Measurements from ENCODE around the gene THTPA. TPM values are rescaled to one million over a fixed set of nuclear protein-coding genes. Genes with fewer than 3 reads are reported as not detected.
"Not testable (repeated sequence)": the region's sequence is repeated elsewhere in the genome, so short reads cannot be mapped to it uniquely, and the experiment has no call there.

THTPA gene
- total RNA-seq, 1 experiment from 2014 or later: 19.5 TPM

DNA sequence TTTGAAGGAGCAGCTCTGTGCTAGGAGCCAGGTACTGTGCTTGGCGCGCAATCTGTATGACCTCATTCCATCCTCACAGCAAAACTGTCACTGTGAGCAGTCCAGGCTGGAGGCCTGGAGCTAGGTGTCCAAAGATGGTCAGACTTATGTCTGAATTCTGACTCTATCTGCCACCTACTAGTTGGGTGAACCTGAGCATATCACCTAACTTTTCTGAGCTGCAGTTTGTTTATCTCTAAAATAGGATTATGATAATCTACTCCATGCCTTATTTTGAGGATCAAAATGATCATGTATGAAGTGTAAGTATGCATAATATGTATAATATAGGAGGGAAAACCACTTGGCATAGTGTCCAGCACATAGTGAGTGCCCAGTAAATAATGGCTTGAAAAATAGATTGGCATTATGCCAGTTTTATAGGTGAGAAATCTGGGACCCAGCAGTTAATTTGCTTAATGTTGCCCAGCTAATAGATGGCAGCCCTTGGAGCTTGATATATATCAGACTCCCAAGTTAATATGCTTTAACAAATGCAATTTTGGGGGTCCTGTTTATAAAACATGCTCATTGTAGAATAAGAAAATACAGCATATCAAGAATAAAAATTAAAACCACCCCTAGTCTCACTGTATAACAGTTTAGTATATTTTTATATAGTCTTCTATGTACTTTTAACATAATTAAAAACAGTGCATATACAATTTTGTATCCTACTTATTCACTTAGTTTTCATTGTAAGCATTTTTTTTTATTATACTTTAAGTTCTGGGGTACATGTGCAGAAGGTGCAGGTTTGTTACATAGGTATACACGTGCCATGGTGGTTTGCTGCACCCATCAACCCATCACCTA lies 27.1 kb downstream of the THTPA start:
- peak; percentile 86 for DNase-seq (ENCODE audit: low read depth)

DNA sequence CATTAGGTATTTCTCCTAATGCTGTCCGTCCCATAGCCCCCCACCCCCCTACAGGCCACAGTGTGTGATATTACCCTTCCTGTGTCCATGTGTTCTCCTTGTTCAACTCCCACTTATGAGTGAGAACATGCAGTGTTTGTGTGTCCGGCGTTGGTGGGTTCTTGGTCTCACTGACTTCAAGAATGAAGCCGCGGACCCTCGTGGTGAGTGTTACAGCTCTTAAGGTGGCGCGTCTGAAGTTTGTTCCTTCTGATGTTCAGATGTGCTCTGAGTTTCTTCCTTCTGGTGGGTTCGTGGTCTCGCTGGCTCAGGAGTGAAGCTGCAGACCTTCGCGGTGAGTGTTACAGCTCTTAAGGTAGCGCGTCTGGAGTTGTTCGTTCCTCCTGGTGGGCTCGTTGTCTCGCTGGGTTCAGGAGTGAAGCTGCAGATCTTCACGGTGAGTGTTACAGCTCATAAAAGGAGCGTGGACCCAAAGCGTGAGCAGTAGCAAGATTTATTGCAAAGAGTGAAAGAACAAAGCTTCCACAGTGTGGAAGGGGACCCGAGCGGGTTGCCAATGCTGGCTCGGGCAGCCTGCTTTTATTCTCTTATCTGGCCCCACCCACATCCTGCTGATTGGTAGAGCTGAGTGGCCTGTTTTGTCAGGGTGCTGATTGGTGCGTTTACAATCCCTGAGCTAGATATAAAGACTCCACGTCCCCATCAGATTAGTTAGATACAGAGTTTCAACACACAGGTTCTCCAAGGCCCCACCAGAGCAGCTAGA lies 27.9 kb downstream of the THTPA start:
- DNase-seq (ENCODE audit: low read depth): peak; percentile 93

DNA sequence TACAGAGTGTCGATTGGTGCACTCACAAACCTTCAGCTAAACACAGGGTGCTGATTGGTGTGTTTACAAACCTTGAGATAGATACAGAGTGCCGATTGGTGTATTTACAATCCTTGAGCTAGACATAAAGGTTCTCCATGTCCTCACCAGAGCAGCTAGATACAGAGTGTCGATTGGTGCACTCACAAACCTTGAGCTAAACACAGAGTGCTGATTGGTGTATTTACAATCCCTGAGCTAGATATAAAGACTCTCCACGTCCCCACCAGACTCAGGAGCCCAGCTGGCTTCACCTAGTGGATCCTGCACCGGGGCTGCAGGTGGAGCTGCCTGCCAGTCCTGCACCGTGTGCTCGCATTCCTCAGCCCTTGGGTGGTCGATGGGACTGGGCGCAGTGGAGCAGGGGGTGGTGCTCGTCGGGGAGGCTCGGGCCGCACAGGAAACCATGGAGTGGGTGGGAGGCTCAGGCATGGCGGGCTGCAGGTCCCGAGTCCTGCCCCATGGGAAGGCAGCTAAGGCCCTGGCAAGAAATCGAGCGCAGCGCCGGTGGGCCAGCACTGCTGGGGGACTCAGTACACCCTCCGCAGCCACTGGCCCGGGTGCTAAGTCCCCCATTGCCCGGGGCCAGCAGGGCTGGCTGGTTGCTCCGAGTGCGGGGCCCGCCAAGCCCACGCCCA lies 28.6 kb downstream of the THTPA start:
- DNase-seq (ENCODE audit: low read depth): not testable (repeated sequence)

DNA sequence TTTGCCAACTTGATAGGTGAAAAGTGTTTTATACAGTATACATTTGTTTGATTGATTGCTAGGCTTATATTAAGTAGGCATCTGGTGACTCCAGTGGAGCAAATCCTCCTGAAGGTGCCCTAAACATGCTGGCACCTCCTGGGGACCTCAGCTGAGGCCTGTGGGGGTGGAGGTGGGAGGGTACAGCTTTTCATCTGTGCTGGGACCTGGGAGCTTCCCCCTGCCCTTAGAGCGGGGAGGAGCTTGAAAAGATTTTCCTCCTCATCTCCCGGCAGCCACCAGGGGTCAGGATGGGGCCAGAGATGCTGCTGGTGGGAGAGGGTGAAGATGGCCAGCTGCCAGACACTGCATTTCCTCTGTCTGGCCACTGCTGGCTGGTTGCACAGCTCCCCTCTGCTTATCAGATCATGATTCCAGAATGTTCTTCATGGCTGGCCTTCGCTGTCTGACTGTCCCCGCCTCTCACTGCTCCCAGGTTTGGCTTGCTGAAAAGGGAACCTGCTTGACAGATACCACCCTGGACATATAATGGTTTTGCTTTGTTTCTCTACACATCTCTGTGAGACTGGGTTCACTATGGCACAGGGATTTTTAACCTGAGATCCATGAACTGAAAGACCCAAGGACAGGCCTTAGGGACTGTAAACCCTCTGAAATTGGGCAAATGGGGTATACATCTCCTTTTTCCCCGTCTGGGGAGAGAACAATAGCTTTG lies 33.0 kb downstream of the THTPA start:
- peak; percentile 90 for DNase-seq (ENCODE audit: low read depth)

DNA sequence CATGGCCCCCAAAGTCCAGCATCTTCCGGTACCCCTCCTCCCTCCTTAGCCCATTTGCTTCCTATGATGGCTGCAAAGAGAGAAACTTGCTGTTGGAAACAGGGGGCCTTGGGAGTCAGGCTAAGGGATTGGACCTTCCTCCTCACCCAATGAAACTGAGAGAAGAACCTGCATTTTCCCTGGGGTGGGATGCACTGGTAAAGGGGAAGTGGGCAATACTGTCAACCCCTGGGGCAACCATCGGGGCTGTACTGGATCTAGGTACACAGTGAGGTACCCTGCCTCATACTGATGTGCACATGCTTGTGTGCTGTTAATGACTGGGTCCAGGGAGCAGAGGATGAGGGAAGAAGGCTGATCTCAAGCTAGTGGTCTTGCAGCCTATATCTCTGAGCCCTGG lies 33.5 kb downstream of the THTPA start:
- no peak for DNase-seq (ENCODE audit: low read depth)

DNA sequence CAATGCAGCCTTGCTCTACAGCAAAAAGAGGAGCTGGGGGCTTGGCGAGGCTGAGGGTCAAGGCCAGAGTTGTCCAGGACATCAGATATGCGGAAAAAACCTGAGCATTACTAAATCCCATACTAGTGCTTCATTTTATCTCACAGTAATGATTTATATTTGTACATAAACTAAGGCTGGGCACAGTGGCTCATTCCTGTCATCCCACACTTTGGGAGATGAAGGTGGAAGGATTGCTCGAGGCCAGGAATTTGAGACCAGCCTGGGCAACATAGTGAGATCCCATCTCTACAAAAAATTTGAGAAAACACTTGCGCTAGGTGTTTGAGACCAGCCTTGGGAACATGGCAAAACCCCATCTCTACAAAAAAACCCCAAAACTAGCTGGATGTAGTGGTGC lies 34.1 kb downstream of the THTPA start:
- DNase-seq (ENCODE audit: low read depth): no peak

DNA sequence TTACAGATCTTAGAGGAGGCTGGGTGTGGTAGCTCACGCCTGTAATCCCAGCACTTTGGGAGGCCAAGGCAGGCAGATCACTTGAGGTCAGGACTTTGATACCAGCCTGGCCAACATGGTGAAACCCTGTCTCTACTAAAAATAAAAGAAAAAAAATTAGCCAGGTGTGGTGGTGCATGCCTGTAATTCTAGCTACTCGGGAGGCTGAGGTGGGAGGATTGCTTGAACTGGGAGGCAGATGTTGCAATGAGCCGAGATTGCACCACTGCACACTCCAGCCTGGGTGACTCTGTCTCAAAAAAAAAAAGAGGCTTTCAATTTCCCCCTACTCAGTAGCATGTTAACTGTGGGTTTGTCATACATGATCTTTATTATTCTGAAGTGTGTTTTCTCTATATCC lies 38.1 kb downstream of the THTPA start:
- DNase-seq (ENCODE audit: low read depth): not testable (repeated sequence)

DNA sequence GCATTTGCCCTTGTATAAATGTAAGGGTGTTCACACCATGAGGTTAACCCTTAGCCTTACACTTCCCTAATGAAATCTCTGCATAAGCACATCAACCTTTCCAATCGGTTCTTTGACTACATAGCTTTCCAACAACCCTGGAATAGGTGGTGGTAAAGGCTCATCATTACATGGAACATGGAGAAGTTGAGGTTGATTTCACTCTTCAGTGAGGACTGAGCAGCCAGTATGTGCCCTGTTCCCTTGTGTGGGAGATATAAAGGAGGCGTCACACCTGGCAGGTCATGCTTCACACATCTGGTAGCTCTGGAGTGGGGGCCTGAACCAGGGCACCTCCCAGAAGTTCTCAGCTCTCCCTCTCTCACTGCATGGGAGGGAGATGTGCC lies 44.2 kb downstream of the THTPA start:
- no peak for DNase-seq (ENCODE audit: low read depth)

DNA sequence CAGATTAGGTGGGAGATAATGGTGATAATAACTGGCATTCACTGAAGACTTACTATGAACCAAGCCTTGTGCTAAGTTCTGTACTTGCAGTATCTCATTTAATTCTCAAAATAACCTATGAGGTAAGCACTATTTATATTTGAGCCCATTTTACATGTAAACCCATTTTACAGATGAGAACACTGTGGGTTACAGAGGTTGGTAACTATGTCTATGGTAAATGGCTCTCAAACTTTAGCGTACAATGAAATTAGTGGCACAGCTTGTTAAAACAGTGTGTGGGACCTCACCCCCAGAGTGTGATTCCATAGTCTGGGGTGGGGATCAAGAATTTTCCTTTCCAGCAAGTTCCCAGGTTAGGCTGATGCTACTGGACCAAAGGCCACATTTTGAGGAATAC lies 44.7 kb downstream of the THTPA start:
- no peak for DNase-seq (ENCODE audit: low read depth)

DNA sequence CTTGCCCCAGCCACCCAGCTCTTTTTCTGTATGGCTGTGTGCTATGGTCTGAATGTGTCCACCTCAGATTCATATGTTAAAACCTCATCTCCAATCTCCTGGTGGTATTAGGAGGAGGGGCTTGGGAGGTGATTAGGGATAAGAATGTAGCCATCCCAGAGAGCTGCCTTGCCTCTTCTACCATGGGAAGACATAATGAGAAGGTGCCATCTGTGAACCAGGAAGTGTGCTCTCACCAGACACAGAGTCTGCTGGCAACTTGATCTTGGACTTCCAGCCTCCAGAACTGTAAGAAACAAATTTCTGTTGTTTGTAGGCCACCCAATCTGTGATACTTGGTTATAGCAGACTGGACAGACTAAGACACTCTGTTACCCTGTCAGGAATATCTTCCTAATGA lies 45.4 kb downstream of the THTPA start:
- DNase-seq (ENCODE audit: low read depth): no peak

DNA sequence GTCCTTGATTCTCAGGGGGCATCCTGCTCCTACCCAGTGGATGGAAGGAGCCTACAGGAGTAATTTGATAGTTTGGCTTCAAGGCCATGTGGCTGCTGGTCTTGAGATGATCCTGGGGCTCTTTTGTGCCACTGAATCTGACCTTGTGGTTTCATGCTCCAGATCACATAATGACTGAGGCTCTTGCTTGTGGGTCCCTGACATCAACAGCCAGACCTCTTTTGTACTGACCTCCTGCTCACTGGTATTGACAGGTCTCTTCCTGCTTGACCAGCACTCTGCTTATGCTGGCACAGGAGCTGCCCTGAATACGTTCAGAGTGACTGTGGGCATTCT lies 45.7 kb downstream of the THTPA start:
- DNase-seq (ENCODE audit: low read depth): no peak

DNA sequence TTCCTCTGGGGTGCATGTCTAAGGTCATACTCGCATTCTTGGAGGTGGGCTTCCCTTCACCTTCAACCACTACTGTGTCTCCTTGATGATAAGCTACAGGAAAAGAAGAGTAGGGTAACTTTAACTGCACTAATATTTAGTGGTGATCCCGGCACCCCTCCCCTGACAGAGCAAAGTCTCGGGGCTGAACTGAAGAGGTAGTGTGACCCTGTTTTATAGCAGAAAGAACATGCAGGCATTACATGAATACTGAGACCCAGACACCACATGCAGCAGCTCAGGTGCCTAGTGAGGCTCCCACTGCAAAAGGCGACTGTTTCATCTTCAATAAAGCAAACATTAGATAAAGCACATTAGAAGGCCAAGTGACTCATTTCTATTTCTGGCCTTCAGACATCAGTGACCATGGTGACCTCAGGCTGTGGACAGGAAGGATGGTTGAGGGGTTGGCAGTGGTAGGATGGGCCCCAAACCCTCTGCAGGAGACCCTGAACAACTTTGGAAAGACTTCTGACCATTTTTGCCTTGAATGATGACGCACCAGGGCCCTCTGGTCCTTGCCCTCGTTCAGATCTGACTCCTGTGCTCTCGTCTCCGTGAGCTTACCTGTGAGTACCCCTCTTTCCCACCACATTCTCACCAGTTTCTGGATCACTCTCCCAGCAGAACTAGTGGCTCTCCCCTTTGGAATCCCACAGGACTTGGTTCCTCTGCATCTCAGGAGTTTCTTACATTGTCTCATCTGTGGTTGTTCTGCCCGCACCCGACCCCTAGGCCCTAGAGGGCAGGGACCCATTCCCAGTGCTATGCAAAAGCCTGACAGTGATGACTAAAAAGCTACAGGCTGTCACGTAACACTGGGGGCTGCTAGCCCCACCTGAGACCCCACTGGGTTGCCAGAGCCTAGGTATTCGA lies 46.4 kb downstream of the THTPA start:
- no peak for DNase-seq (ENCODE audit: low read depth)

DNA sequence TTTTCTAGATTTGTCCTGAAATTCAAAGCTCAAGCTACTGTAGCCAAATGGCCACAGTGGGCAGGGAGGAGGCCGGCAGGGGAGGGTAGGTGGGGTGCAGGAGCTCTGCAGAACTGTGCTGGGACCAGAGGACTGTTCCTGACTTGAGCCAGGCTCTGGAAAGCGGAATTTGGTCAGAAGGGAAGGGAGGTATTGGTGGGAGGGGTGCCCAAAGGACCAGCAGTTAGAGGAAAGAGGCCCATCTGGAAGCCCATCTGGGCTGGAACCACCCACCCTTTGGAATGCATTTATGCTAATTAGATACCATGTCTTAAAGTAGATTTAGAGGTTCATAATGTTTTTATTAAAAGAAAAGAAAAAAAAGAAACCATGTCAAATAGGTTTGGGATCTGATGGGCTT lies 47.0 kb downstream of the THTPA start:
- DNase-seq (ENCODE audit: low read depth): no peak

DNA sequence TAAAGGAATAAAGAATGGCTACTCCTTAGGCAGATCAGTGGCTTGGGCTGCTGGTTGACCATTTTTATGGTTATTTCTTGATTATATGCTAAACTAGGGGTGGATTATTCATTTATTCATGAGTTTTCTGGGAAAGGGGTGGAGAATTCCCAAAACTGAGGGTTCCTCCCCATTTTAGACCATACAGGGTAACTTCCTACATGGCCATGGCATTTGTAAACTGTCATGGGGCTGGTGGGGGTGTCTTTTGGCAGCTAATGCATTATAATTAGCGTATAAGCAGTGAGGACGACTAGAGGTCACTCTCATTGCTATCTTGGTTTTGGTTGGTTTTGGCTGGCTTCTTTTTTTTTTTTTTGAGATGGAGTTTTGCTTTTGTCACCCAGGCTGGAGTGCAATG lies 48.1 kb downstream of the THTPA start:
- no peak for DNase-seq (ENCODE audit: low read depth)

DNA sequence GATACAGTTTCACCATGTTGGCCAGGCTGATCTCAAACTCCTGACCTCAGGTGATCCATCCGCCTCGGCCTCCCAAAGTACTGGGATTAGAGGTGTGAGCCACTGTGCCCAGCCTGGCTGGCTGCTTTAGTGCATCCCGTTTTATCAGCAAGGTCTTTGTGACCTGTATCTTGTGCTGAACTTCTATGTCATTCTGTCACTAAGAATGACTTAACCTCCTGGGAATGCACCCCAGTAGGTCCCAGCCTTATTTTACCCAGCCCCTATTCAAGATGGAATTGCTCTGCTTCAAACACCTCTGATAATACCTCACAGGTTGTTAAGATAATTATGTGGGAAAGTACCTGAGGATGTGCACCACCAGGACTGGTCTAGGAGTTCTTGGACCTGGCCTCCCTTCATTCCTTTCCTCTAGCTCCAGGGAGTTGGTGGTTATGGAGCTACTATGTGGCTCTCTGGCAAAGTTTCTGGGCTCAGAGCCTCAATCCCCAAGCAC lies 48.7 kb downstream of the THTPA start:
- DNase-seq (ENCODE audit: low read depth): no peak

DNA sequence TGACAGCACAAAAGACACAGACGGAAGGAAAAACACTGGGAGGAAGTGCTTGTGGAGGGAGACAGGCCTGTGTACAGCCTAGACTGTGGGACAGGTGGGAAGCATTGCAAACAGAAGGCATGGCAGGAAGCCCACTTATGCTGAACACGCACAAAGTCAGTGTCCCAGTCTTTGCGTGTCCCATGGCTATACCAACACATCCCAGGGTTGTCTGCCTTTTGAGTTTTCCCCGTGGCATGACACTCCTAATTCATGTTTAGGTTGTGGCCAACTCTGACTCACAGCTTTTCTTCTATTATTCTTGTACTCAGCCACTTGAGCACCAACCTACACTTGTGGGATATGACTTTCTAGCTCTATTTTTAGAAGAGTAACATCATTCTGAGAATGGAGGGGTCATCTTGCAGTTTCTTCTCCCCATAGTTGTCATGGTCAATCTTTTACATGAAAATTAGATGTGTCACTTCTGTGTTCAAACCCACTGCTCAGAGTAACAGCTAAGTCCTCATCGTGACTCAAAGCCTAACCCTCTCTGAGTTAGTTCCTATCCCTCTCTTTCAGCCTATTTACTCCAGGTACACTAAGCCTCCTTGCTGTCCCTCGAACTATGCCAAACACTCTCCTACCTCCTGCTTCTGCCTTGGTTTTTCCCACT lies 50.0 kb downstream of the THTPA start:
- peak; percentile 66 for DNase-seq (ENCODE audit: low read depth)

DNA sequence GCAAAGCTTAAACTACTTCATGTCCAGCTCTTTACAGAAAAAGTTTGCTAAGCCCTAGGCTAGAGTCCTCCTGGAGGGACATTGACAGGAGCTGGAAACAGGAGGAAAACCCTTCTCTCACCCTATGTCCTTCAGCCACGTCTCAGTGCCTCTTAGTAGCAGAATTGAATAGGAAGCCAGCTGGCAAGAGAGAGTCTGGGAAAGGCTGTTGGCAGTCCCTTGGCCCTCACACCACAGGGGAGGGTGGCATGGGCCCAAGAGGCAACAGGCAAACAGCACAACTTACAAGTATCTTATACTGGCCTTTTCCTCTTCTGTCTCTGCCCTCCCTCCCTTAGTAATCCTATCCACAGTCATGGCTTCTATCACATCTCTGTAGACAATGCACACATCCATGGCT lies 52.4 kb downstream of the THTPA start:
- DNase-seq (ENCODE audit: low read depth): no peak

DNA sequence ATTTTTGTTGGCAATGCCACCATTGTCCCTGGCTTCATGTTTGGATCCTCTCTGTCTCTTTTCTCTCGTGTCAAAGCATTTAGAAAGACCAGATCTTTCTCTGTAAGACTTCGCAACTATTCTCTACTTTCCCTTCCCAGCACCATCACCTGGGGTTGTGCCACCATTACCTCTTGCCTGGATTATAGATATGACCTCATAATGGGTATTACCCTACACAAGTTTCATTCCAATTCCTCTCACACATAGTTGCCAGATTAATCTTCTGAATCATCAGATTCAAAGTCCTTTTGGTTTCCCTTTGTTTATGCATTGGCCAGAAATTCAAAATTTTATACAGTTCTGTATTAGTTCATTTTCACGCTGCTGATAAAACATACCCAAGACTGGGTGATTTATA lies 52.9 kb downstream of the THTPA start:
- no peak for DNase-seq (ENCODE audit: low read depth)

DNA sequence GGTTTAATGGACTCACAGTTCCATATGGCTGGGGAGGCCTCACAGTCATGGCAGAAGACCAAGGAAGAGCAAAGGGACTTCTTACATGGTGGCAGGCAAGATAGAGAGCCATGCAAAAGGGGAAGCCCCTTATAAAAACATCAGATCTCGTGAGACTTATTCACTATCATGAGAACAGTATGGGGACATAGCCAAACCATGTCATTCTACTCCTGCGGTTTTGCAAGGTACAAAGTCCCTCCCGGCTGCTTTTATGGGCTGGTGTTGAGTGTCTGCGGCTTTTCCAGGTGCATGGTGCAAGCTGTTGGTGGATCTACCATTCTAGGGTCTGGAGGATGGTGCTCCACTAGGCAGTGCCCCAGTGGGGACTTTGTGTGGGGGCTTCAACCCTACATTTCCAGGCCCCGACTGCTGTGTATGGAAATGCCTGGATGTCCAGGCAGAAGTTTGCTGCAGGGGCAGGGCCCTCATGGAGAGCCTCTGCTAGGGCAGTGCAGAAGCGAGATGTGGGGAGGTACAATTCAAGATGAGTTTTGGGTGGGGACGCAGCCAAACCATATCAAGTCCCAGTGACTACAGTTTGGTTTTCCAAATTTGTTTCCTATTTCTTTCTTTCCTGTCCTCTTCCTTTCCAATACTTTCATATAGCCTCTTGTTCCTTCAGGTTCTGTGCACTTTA lies 53.5 kb downstream of the THTPA start:
- DNase-seq (ENCODE audit: low read depth): not testable (repeated sequence)

Measured in HT1080 (cell line).